ENCODE measurements around the gene ZNRF3.
"Not testable (repeated sequence)": the region's sequence is repeated elsewhere in the genome, so short reads cannot be mapped to it uniquely, and the experiment has no call there.

The ZNRF3 gene

GRCh38 chr22:28929197-28929596 is 45.8 kb downstream of the ZNRF3 start:
- in situ Hi-C loops (cut with MboI; ENCODE audit: low sequenced_read_pairs), result no loop called here

GRCh38 chr22:28930357-28931007 is 47.1 kb downstream of the ZNRF3 start:
- in situ Hi-C loops (cut with MboI; ENCODE audit: low sequenced_read_pairs), result no loop called here

GRCh38 chr22:28931844-28932567 is 48.6 kb downstream of the ZNRF3 start:
- in situ Hi-C loops (cut with MboI; ENCODE audit: low sequenced_read_pairs), result no loop called here

GRCh38 chr22:28933321-28933720 is 49.9 kb downstream of the ZNRF3 start:
- in situ Hi-C loops (cut with MboI; ENCODE audit: low sequenced_read_pairs), result no loop called here

- in situ Hi-C loops (cut with MboI; ENCODE audit: low sequenced_read_pairs), result no loop called here
Measured at GRCh38 chr22:28934026-28934425, 50.7 kb downstream of the ZNRF3 start.

- in situ Hi-C loops (cut with MboI; ENCODE audit: low sequenced_read_pairs), result no loop called here
Measured at GRCh38 chr22:28935140-28935539, 51.8 kb downstream of the ZNRF3 start.

GRCh38 chr22:28935713-28936112 is 52.3 kb downstream of the ZNRF3 start:
- in situ Hi-C loops (cut with MboI; ENCODE audit: low sequenced_read_pairs), result no loop called here

- in situ Hi-C loops (cut with MboI; ENCODE audit: low sequenced_read_pairs), result no loop called here
Measured at GRCh38 chr22:28936200-28936599, 52.8 kb downstream of the ZNRF3 start.

GRCh38 chr22:28937206-28938025 is 54.0 kb downstream of the ZNRF3 start:
- in situ Hi-C loops (cut with MboI; ENCODE audit: low sequenced_read_pairs), result no loop called here

GRCh38 chr22:28938286-28938833 is 55.0 kb downstream of the ZNRF3 start:
- in situ Hi-C loops (cut with MboI; ENCODE audit: low sequenced_read_pairs), result no loop called here

- in situ Hi-C loops (cut with MboI; ENCODE audit: low sequenced_read_pairs), result no loop called here
Measured at GRCh38 chr22:28939394-28939793, 56.0 kb downstream of the ZNRF3 start.

GRCh38 chr22:28939932-28940331 is 56.6 kb downstream of the ZNRF3 start:
- in situ Hi-C loops (cut with MboI; ENCODE audit: low sequenced_read_pairs), result no loop called here

GRCh38 chr22:28940441-28940840 is 57.1 kb downstream of the ZNRF3 start:
- in situ Hi-C loops (cut with MboI; ENCODE audit: low sequenced_read_pairs), result no loop called here

GRCh38 chr22:28942333-28942732 is 59.0 kb downstream of the ZNRF3 start:
- in situ Hi-C loops (cut with MboI; ENCODE audit: low sequenced_read_pairs), result no loop called here

GRCh38 chr22:28942801-28943500 is 59.6 kb downstream of the ZNRF3 start:
- in situ Hi-C loops (cut with MboI; ENCODE audit: low sequenced_read_pairs), result no loop called here

GRCh38 chr22:28943501-28943879 is 60.1 kb downstream of the ZNRF3 start:
- in situ Hi-C loops (cut with MboI; ENCODE audit: low sequenced_read_pairs), result no loop called here

GRCh38 chr22:28947125-28947524 is 63.8 kb downstream of the ZNRF3 start:
- in situ Hi-C loops (cut with MboI; ENCODE audit: low sequenced_read_pairs), result no loop called here

GRCh38 chr22:28948424-28948823 is 65.1 kb downstream of the ZNRF3 start:
- in situ Hi-C loops (cut with MboI; ENCODE audit: low sequenced_read_pairs), result no loop called here

GRCh38 chr22:28948860-28949551 is 65.6 kb downstream of the ZNRF3 start:
- in situ Hi-C loops (cut with MboI; ENCODE audit: low sequenced_read_pairs), result not testable (repeated sequence)

GRCh38 chr22:28949788-28950187 is 66.4 kb downstream of the ZNRF3 start:
- in situ Hi-C loops (cut with MboI; ENCODE audit: low sequenced_read_pairs), result no loop called here

Measured in HL-60/S4 treated with phorbol 12-myristate 13-acetate at 8.2 ng/mL for 4 days and 3 days (cell line).